ENCODE data around the gene ZP3.
"Not testable (repeated sequence)": the region's sequence is repeated elsewhere in the genome, so short reads cannot be mapped to it uniquely, and the experiment has no call there.

GRCh38 chr7:76458504-76458903 is 33.8 kb downstream of the ZP3 start:
- not testable (repeated sequence) for TF ChIP-seq CTCF, POLR2A (IDR thresholded peaks at IDR 0.05)

Measured in Peyer's patch (tissue), 4 donors.